SK-N-MC (cell line): Measurements from ENCODE around the gene MBIP.

ENCODE experiments used
- EZH2 ChIP-seq: fragments of 200-600 bp; sonication (generic); IDR thresholded peaks from one replicate; pipeline ENCODE4 v1.6.1; 2017; ENCODE audit warnings: antibody characterized with exemption
- FOXP2 ChIP-seq: optimal IDR thresholded peaks from 2 replicates; pipeline ENCODE3; 2011; ENCODE audit warnings: mild to moderate bottlenecking, moderate library complexity; ENCODE audit not compliant: insufficient read depth; ENCODE audit errors: extremely low read length, control extremely low read depth
- POLR2AphosphoS5 ChIP-seq: IDR thresholded peaks from 2 replicates; pipeline ENCODE4 v1.6.1; 2012; ENCODE audit warnings: mild to moderate bottlenecking, low read depth, low read length, borderline replicate concordance

DNA sequence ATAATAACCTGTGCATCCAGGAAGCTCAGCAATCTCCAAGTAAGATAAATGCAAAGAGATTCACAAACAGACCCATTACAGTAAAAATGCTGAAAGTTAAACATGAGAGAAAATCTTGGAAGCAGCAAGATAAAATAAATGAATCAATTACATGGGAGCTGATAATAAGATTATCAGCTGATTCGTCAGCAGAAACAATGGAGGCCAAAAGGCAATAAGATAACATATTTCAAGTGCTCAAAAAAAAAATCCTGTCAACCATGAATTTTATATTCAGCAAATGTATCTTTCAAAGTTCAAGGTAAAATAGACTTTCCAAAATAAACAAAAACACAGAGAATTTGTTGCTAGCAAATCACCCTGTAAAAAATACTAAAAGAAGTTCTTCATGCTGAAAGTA is 36.4 kb upstream of the MBIP start:
- TF ChIP-seq EZH2 (no peak), POLR2AphosphoS5 (no peak), FOXP2 (no peak)
